K562 (cell line): ENCODE data around the gene TP53BP2.

Source experiments
- CREB1 ChIP-seq, 2 experiments: sonication (generic) in 1 of 2; formaldehyde crosslinking in 1 of 2; IDR thresholded peaks; 2 replicates each; pipeline versions ENCODE4 v1.6.1 to v1.8.0; 2012 to 2022; ENCODE audit warnings: inconsistent platforms in 1 of 2, mild to moderate bottlenecking in 1 of 2, missing genetic modification reagents in 1 of 2, moderate library complexity in 1 of 2
- CREBBP ChIP-seq: IDR thresholded peaks from one replicate; pipeline ENCODE4 v1.6.1; 2012; ENCODE audit warnings: low read depth, mild to moderate bottlenecking, control low read depth, inconsistent platforms, low read length
- ESRRA ChIP-seq: fragments of 450-650 bp; IDR thresholded peaks from 2 replicates; pipeline ENCODE4 v1.6.1; 2014; ENCODE audit warnings: low read depth, mild to moderate bottlenecking, moderate library complexity, borderline replicate concordance
- KAT7 ChIP-seq: sonication (generic); formaldehyde crosslinking; IDR thresholded peaks from 2 replicates; pipeline ENCODE4 v1.8.0; 2022; ENCODE audit warnings: missing genetic modification reagents, mild to moderate bottlenecking, borderline replicate concordance
- MXI1 ChIP-seq: IDR thresholded peaks from 2 replicates; pipeline ENCODE4 v1.6.1; 2011; ENCODE audit warnings: low read depth, mild to moderate bottlenecking, improper control_type of control experiment, low read length
- NR1H2 ChIP-seq: sonication (generic); formaldehyde crosslinking; IDR thresholded peaks from 2 replicates; pipeline ENCODE4 v1.4.0; 2020; ENCODE audit warnings: mild to moderate bottlenecking, missing genetic modification reagents
- POLR2A ChIP-seq: fragments of 450-650 bp; conservative IDR thresholded peaks from 2 replicates; pipeline ENCODE4 v1.6.1; 2016
- RBM39 ChIP-seq: fragments of 200-400 bp; formaldehyde crosslinking; optimal IDR thresholded peaks from 2 replicates; pipeline ENCODE3; 2018; ENCODE audit warnings: low read depth, low read length
- SMAD3 ChIP-seq: fragments of 450-650 bp; formaldehyde crosslinking; conservative IDR thresholded peaks from 2 replicates; pipeline ENCODE4 v1.4.0; 2020; ENCODE audit warnings: mild to moderate bottlenecking
- TF ChIP-seq, protein P1 (sequence below): fragments of 450-650 bp; formaldehyde crosslinking; IDR thresholded peaks from 2 replicates; pipeline ENCODE4 v1.4.0; 2022; ENCODE audit warnings: missing genetic modification characterization
- TF ChIP-seq, protein P2 (sequence below): fragments of 450-650 bp; IDR thresholded peaks from 2 replicates; pipeline ENCODE4 v1.6.1; 2017; ENCODE audit warnings: mild to moderate bottlenecking, moderate library complexity
- TF ChIP-seq, protein P3 (sequence below): sonication (generic); formaldehyde crosslinking; IDR thresholded peaks from 2 replicates; pipeline ENCODE4 v1.9.0; 2022; ENCODE audit warnings: mild to moderate bottlenecking, missing genetic modification reagents
- TF ChIP-seq, protein P4 (sequence below), 3 experiments: IDR thresholded peaks in 2 of 3; conservative IDR thresholded peaks in 1 of 3; 2 replicates each; pipeline ENCODE4 v1.5.1; 2011 to 2012; ENCODE audit warnings: low read length in 3 of 3, mild to moderate bottlenecking in 3 of 3, control low read depth in 2 of 3, improper control_type of control experiment in 1 of 3, inconsistent platforms in 1 of 3, low read depth in 1 of 3, mixed read lengths in 1 of 3, moderate library complexity in 1 of 3; ENCODE audit not compliant: insufficient read depth in 2 of 3

- TF ChIP-seq, protein P1, sequence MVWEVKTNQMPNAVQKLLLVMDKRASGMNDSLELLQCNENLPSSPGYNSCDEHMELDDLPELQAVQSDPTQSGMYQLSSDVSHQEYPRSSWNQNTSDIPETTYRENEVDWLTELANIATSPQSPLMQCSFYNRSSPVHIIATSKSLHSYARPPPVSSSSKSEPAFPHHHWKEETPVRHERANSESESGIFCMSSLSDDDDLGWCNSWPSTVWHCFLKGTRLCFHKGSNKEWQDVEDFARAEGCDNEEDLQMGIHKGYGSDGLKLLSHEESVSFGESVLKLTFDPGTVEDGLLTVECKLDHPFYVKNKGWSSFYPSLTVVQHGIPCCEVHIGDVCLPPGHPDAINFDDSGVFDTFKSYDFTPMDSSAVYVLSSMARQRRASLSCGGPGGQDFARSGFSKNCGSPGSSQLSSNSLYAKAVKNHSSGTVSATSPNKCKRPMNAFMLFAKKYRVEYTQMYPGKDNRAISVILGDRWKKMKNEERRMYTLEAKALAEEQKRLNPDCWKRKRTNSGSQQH (CRISPR knock-in tag) = no peak
- TF ChIP-seq RBM39 (no peak), ESRRA (no peak), POLR2A (no peak), NR1H2 (CRISPR knock-in tag) (no peak), SMAD3 (no peak), CREB1 (IDR thresholded peaks at IDR 0.05) (no peak), CREB1 (CRISPR knock-in tag; IDR thresholded peaks at IDR 0.05) (no peak), KAT7 (CRISPR knock-in tag) (no peak), MXI1 (no peak), CREBBP (no peak)
- TF ChIP-seq, protein P2, sequence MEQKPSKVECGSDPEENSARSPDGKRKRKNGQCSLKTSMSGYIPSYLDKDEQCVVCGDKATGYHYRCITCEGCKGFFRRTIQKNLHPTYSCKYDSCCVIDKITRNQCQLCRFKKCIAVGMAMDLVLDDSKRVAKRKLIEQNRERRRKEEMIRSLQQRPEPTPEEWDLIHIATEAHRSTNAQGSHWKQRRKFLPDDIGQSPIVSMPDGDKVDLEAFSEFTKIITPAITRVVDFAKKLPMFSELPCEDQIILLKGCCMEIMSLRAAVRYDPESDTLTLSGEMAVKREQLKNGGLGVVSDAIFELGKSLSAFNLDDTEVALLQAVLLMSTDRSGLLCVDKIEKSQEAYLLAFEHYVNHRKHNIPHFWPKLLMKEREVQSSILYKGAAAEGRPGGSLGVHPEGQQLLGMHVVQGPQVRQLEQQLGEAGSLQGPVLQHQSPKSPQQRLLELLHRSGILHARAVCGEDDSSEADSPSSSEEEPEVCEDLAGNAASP = no peak
- TF ChIP-seq, protein P3, sequence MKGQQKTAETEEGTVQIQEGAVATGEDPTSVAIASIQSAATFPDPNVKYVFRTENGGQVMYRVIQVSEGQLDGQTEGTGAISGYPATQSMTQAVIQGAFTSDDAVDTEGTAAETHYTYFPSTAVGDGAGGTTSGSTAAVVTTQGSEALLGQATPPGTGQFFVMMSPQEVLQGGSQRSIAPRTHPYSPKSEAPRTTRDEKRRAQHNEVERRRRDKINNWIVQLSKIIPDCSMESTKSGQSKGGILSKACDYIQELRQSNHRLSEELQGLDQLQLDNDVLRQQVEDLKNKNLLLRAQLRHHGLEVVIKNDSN (CRISPR knock-in tag) = no peak
- TF ChIP-seq, protein P4, sequence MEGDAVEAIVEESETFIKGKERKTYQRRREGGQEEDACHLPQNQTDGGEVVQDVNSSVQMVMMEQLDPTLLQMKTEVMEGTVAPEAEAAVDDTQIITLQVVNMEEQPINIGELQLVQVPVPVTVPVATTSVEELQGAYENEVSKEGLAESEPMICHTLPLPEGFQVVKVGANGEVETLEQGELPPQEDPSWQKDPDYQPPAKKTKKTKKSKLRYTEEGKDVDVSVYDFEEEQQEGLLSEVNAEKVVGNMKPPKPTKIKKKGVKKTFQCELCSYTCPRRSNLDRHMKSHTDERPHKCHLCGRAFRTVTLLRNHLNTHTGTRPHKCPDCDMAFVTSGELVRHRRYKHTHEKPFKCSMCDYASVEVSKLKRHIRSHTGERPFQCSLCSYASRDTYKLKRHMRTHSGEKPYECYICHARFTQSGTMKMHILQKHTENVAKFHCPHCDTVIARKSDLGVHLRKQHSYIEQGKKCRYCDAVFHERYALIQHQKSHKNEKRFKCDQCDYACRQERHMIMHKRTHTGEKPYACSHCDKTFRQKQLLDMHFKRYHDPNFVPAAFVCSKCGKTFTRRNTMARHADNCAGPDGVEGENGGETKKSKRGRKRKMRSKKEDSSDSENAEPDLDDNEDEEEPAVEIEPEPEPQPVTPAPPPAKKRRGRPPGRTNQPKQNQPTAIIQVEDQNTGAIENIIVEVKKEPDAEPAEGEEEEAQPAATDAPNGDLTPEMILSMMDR (IDR thresholded peaks at IDR 0.05 in 2 of 3, conservative IDR thresholded peaks at IDR 0.05 in 1 of 3; ENCODE audit: insufficient read depth in 2 of 3, low read depth in 1 of 3, low read length in 3 of 3) = no peak
Observed at GRCh38 chr1:223834660-223835263, 11.0 kb downstream of the TP53BP2 start.
